Sigmoid colon (tissue), 3 donors: ENCODE data around the gene KRTAP12-4.

Source experiments
- POLR2A ChIP-seq, 2 donors: fragments of 450-650 bp; IDR thresholded peaks; one replicate each; pipeline ENCODE4 v1.6.1; 2016; ENCODE audit warnings: antibody characterized with exemption in 2 of 2, mild to moderate bottlenecking in 2 of 2, moderate library complexity in 2 of 2
- TF ChIP-seq, protein P1 (sequence below), 4 experiments: fragments of 450-650 bp in 3 of 4; fragments of 200-600 bp in 1 of 4; IDR thresholded peaks; one replicate each; pipeline ENCODE4 v1.5.1; 2016 to 2019; ENCODE audit warnings: antibody characterized with exemption in 4 of 4, mild to moderate bottlenecking in 3 of 4, moderate library complexity in 2 of 4

DNA sequence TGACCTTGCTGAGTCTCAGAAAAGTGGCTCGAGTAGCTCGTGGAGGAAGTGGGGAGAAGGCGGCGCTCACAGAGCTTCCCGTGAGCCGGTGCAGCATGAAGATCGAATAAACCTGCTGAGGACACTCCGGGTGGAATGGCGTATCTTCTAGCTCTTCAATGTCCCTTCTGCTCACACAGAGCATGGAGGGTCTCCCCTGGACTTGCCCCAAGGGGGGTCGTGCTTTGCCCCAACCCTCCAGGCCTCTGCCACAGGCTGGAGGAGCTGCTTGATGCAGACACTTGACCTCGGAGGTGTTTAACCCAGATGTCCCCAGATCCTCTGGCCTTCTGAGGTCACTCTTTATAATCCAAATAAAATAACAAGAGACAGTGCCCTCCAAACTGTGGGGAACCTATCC, 40.3 kb upstream of the KRTAP12-4 start:
- TF ChIP-seq, protein P1, sequence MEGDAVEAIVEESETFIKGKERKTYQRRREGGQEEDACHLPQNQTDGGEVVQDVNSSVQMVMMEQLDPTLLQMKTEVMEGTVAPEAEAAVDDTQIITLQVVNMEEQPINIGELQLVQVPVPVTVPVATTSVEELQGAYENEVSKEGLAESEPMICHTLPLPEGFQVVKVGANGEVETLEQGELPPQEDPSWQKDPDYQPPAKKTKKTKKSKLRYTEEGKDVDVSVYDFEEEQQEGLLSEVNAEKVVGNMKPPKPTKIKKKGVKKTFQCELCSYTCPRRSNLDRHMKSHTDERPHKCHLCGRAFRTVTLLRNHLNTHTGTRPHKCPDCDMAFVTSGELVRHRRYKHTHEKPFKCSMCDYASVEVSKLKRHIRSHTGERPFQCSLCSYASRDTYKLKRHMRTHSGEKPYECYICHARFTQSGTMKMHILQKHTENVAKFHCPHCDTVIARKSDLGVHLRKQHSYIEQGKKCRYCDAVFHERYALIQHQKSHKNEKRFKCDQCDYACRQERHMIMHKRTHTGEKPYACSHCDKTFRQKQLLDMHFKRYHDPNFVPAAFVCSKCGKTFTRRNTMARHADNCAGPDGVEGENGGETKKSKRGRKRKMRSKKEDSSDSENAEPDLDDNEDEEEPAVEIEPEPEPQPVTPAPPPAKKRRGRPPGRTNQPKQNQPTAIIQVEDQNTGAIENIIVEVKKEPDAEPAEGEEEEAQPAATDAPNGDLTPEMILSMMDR (IDR thresholded peaks at IDR 0.05), result no peak
- no peak for TF ChIP-seq POLR2A (IDR thresholded peaks at IDR 0.05)
